Measurements from ENCODE around the gene CACNA1C. TPM values are rescaled to one million over a fixed set of nuclear protein-coding genes. Genes with fewer than 3 reads are reported as not detected.

The CACNA1C gene
- total and polyA plus RNA-seq, 4 donors: 4.3 to 114 (median 46.3) TPM

GRCh38 chr12:2509137-2509536, 456.4 kb downstream of the CACNA1C start:
- ATAC-seq (ENCODE audit: low FRiP score) (no peak), DNase-seq (no peak)
- no peak overlapping the region for H3K4me3 ChIP-seq (ENCODE audit: low read length in 2 of 2)
- H3K36me3 ChIP-seq (ENCODE audit: control insufficient read depth in 1 of 2, insufficient read depth in 2 of 2, low read length in 1 of 2): peaks cover 3 to 5% of the 10 kb centered on the region in 2 donors
- no peak overlapping the region for H3K27ac ChIP-seq (ENCODE audit: low read depth in 1 of 2, low read length in 2 of 2)
- 85 to 91% methylated on average over 5 of the region's 5 CpGs for WGBS, 2 donors
- intact Hi-C loops (cut with DNase I): no loop called here
- no peaks in the 10 kb centered on the region for H3K4me1 ChIP-seq (ENCODE audit: control insufficient read depth in 1 of 2, insufficient read depth in 2 of 2, low read length in 2 of 2)
- H3K27me3 ChIP-seq (ENCODE audit: control insufficient read depth in 1 of 2, insufficient read depth in 2 of 2, low read length in 1 of 2): no peaks in the 10 kb centered on the region
- H3K9me3 ChIP-seq (ENCODE audit: control insufficient read depth, low read length): no peaks in the 10 kb centered on the region

DNA sequence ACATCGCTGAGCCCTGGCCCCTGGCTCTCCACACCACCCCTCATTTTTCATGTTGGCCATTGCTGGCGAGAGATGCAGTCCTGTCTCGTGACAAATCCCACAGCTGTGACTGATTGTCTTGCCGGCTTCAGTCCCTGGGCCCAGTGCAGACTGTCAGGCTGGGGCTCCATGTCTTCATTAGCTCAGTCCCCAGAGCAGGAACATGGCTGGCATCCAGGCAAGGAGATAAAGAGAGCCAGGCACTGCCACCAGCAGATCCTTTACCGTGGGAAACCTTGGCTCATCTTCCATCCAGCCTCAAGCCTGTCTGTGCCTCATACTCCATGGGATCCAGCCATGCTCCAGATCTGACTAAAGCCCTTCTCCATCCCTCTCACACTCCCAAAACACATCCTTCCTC, 457.3 kb downstream of the CACNA1C start:
- WGBS, 2 donors: 54 to 55% methylated on average over 5 of the region's 5 CpGs
- Histone ChIP-seq H3K4me3 (ENCODE audit: low read length in 2 of 2) (no peak overlapping the region), H3K27ac (ENCODE audit: low read depth in 1 of 2, low read length in 2 of 2) (no peak overlapping the region), H3K9me3 (ENCODE audit: control insufficient read depth, low read length) (no peaks in the 10 kb centered on the region), H3K36me3 (ENCODE audit: control insufficient read depth in 1 of 2, insufficient read depth in 2 of 2, low read length in 1 of 2) (peaks cover 3 to 5% of the 10 kb centered on the region in 2 donors), H3K4me1 (ENCODE audit: control insufficient read depth in 1 of 2, insufficient read depth in 2 of 2, low read length in 2 of 2) (no peaks in the 10 kb centered on the region), H3K27me3 (ENCODE audit: control insufficient read depth in 1 of 2, insufficient read depth in 2 of 2, low read length in 1 of 2) (no peaks in the 10 kb centered on the region)
- intact Hi-C loops (cut with DNase I): no loop called here
- ATAC-seq (ENCODE audit: low FRiP score): no peak
- no peak for DNase-seq

DNA sequence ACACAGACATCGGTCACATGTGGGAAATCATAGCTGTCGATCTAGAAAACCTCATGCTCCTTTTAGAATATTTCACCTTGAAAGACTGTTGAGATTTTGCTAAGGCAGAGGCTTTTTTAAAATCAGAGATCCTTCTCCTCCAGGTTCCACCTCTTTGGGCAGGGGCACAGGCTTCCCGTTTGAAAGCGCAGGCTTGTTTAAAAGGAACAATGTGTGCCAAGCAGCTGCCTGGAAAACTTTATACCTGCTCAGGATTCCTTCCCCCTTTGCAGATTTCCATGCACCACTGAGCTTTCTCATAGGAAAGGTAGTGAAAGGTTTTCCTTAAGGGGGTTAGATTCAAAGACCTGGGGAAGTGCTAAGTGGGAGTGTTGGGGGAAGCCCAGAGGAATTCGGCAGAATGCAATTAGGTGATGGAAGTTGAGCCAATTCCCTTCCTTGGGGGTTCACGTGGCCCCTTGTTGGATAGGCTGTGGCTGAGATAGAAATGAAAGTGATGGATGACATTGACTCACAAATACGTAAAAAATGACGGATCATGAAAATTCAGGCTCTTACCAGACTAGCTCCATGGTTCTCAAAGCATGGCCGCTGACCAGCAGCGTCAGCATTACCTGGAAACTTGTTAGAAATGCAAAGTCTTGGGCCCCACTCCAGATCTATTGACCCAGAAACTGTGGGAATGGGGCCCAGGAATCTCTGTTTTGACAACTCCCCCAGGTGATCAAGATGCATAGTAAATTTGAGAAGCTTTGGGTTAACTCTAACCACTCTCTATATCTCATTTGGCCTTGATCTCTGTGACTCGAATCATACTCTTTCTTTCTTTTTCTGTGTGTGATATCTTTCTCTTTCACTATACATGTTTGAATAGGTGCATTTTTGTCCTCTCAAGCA, 460.6 kb downstream of the CACNA1C start:
- Histone ChIP-seq H3K4me1 (ENCODE audit: control insufficient read depth in 1 of 2, insufficient read depth in 2 of 2, low read length in 2 of 2) (no peaks in the 10 kb centered on the region), H3K4me3 (ENCODE audit: low read length in 2 of 2) (no peak overlapping the region), H3K27me3 (ENCODE audit: control insufficient read depth in 1 of 2, insufficient read depth in 2 of 2, low read length in 1 of 2) (no peaks in the 10 kb centered on the region), H3K9me3 (ENCODE audit: control insufficient read depth, low read length) (no peaks in the 10 kb centered on the region), H3K36me3 (ENCODE audit: control insufficient read depth in 1 of 2, insufficient read depth in 2 of 2, low read length in 1 of 2) (peaks cover 3 to 8% of the 10 kb centered on the region in 2 donors), H3K27ac (ENCODE audit: low read depth in 1 of 2, low read length in 2 of 2) (no peak overlapping the region)
- ATAC-seq (ENCODE audit: low FRiP score) (no peak), DNase-seq (no peak)
- 80% methylated on average over 11 of the region's 11 CpGs for WGBS, 2 donors
- intact Hi-C loops (cut with DNase I): no loop called here

GRCh38 chr12:2514038-2514340, 461.2 kb downstream of the CACNA1C start:
- Histone ChIP-seq H3K27me3 (ENCODE audit: control insufficient read depth in 1 of 2, insufficient read depth in 2 of 2, low read length in 1 of 2) (no peaks in the 10 kb centered on the region), H3K4me3 (ENCODE audit: low read length in 2 of 2) (no peak overlapping the region), H3K27ac (ENCODE audit: low read depth in 1 of 2, low read length in 2 of 2) (no peak overlapping the region), H3K4me1 (ENCODE audit: control insufficient read depth in 1 of 2, insufficient read depth in 2 of 2, low read length in 2 of 2) (no peaks in the 10 kb centered on the region), H3K9me3 (ENCODE audit: control insufficient read depth, low read length) (no peaks in the 10 kb centered on the region), H3K36me3 (ENCODE audit: control insufficient read depth in 1 of 2, insufficient read depth in 2 of 2, low read length in 1 of 2) (peaks cover 3 to 8% of the 10 kb centered on the region in 2 donors)
- WGBS, 2 donors: 80 to 88% methylated on average over 5 of the region's 5 CpGs
- ATAC-seq (ENCODE audit: low FRiP score): no peak
- DNase-seq: no peak
- intact Hi-C loops (cut with DNase I): no loop called here

GRCh38 chr12:2520722-2521246, 468.0 kb downstream of the CACNA1C start:
- no peaks in the 10 kb centered on the region for H3K4me1 ChIP-seq (ENCODE audit: control insufficient read depth in 1 of 2, insufficient read depth in 2 of 2, low read length in 2 of 2)
- no peak for DNase-seq
- H3K27me3 ChIP-seq (ENCODE audit: control insufficient read depth in 1 of 2, insufficient read depth in 2 of 2, low read length in 1 of 2): no peaks in the 10 kb centered on the region
- H3K4me3 ChIP-seq (ENCODE audit: low read length in 2 of 2): no peak overlapping the region
- no peak overlapping the region for H3K27ac ChIP-seq (ENCODE audit: low read depth in 1 of 2, low read length in 2 of 2)
- intact Hi-C loops (cut with DNase I): no loop called here
- 93 to 98% methylated on average over 5 of the region's 5 CpGs for WGBS, 2 donors
- no peaks in the 10 kb centered on the region for H3K9me3 ChIP-seq (ENCODE audit: control insufficient read depth, low read length)
- peaks cover 0 to 6% of the 10 kb centered on the region in 2 donors for H3K36me3 ChIP-seq (ENCODE audit: control insufficient read depth in 1 of 2, insufficient read depth in 2 of 2, low read length in 1 of 2)
- ATAC-seq (ENCODE audit: low FRiP score): no peak

DNA sequence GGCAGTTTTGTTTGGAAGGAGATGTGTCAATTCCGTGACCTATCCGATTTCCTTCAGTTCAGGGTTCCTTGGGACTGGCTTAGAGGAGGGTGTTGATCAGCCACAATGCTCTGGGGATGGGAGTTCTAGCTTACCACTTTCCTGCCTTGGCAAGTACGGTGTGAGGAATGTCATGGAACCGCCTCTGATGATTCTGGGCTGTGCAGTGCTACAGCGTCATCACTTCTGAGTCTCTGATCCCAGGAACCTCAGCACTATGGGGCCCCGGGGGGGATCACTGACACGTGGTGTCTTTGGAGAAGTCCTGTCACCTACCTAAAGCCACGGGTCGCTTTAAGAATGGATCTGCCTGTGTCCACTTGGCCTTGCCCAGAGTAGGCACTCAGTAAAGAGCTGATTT, 470.5 kb downstream of the CACNA1C start:
- no peak for DNase-seq
- H3K27ac ChIP-seq (ENCODE audit: low read depth in 1 of 2, low read length in 2 of 2): no peak overlapping the region
- intact Hi-C loops (cut with DNase I): no loop called here

DNA sequence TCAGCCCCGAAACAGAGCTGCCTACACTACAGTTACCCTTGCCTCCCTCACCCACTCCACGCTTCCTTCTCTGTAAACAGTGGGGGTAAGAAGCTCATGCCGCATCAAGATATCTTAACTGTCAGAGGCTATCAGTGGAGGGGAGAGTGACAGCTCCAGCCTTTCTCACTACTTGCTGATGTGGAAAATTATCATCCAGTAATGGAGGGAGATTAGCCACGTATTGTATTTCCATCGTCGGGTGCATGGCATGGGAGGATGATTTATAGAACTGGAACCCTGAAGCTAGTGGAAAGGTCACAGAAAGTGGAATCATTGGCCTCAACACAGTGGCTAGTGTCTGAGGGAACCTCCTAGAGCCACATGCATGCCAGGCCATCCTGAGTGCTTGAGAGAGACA, 471.1 kb downstream of the CACNA1C start:
- intact Hi-C loops (cut with DNase I): no loop called here
- H3K4me3 ChIP-seq (ENCODE audit: low read length in 2 of 2): no peak overlapping the region
- no peaks in the 10 kb centered on the region for H3K27me3 ChIP-seq (ENCODE audit: control insufficient read depth in 1 of 2, insufficient read depth in 2 of 2, low read length in 1 of 2)
- H3K9me3 ChIP-seq (ENCODE audit: control insufficient read depth, low read length): no peaks in the 10 kb centered on the region
- WGBS, 2 donors: 80 to 81% methylated on average over 6 of the region's 6 CpGs
- no peak overlapping the region for H3K27ac ChIP-seq (ENCODE audit: low read depth in 1 of 2, low read length in 2 of 2)
- ATAC-seq (ENCODE audit: low FRiP score): no peak
- no peaks in the 10 kb centered on the region for H3K4me1 ChIP-seq (ENCODE audit: control insufficient read depth in 1 of 2, insufficient read depth in 2 of 2, low read length in 2 of 2)
- H3K36me3 ChIP-seq (ENCODE audit: control insufficient read depth in 1 of 2, insufficient read depth in 2 of 2, low read length in 1 of 2): peaks cover 0 to 7% of the 10 kb centered on the region in 2 donors
- DNase-seq: no peak

More for the DNA sequence above, 470.5 kb downstream of the CACNA1C start:
- Histone ChIP-seq H3K4me1 (ENCODE audit: control insufficient read depth in 1 of 2, insufficient read depth in 2 of 2, low read length in 2 of 2) (no peaks in the 10 kb centered on the region), H3K4me3 (ENCODE audit: low read length in 2 of 2) (no peak overlapping the region), H3K27me3 (ENCODE audit: control insufficient read depth in 1 of 2, insufficient read depth in 2 of 2, low read length in 1 of 2) (no peaks in the 10 kb centered on the region), H3K36me3 (ENCODE audit: control insufficient read depth in 1 of 2, insufficient read depth in 2 of 2, low read length in 1 of 2) (peaks cover 0 to 5% of the 10 kb centered on the region in 2 donors), H3K9me3 (ENCODE audit: control insufficient read depth, low read length) (no peaks in the 10 kb centered on the region)
- 78 to 88% methylated on average over 9 of the region's 9 CpGs for WGBS, 2 donors
- no peak for ATAC-seq (ENCODE audit: low FRiP score)

GRCh38 chr12:2526371-2526770, 473.6 kb downstream of the CACNA1C start:
- no peaks in the 10 kb centered on the region for H3K4me1 ChIP-seq (ENCODE audit: control insufficient read depth in 1 of 2, insufficient read depth in 2 of 2, low read length in 2 of 2)
- H3K4me3 ChIP-seq (ENCODE audit: low read length in 2 of 2): no peak overlapping the region
- ATAC-seq (ENCODE audit: low FRiP score) (no peak), DNase-seq (no peak)
- peaks cover 0 to 3% of the 10 kb centered on the region in 2 donors for H3K36me3 ChIP-seq (ENCODE audit: control insufficient read depth in 1 of 2, insufficient read depth in 2 of 2, low read length in 1 of 2)
- no peak overlapping the region for H3K27ac ChIP-seq (ENCODE audit: low read depth in 1 of 2, low read length in 2 of 2)
- no peaks in the 10 kb centered on the region for H3K27me3 ChIP-seq (ENCODE audit: control insufficient read depth in 1 of 2, insufficient read depth in 2 of 2, low read length in 1 of 2)
- WGBS, 2 donors: 81 to 82% methylated on average over 6 of the region's 6 CpGs
- intact Hi-C loops (cut with DNase I): no loop called here
- no peaks in the 10 kb centered on the region for H3K9me3 ChIP-seq (ENCODE audit: control insufficient read depth, low read length)

DNA sequence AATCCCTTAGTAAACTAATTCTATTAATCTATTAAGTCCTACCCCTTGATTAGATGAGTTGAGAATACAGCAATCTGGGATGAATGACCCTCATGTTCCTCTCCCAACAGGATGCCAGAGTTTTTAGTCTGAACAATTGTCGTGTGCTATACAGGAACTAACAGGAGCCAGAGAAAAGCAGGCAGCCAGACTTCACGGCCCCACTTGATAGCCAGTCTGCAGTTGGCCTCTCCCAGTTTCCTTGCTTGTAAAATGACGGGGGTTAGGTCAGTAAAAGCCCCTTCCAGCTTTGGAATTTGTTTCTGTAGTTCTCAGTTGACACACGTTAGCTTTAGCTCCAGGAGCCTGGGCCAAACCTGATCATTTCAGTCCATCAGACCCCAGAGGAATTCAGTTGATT, 475.2 kb downstream of the CACNA1C start:
- ATAC-seq (ENCODE audit: low FRiP score) (no peak), DNase-seq (no peak)
- intact Hi-C loops (cut with DNase I): no loop called here
- Histone ChIP-seq H3K4me3 (ENCODE audit: low read length in 2 of 2) (no peak overlapping the region), H3K9me3 (ENCODE audit: control insufficient read depth, low read length) (no peaks in the 10 kb centered on the region), H3K36me3 (ENCODE audit: control insufficient read depth in 1 of 2, insufficient read depth in 2 of 2, low read length in 1 of 2) (peaks cover 0 to 9% of the 10 kb centered on the region in 2 donors), H3K27me3 (ENCODE audit: control insufficient read depth in 1 of 2, insufficient read depth in 2 of 2, low read length in 1 of 2) (no peaks in the 10 kb centered on the region), H3K27ac (ENCODE audit: low read depth in 1 of 2, low read length in 2 of 2) (no peak overlapping the region), H3K4me1 (ENCODE audit: control insufficient read depth in 1 of 2, insufficient read depth in 2 of 2, low read length in 2 of 2) (no peaks in the 10 kb centered on the region)
- 63 to 68% methylated on average over 4 of the region's 4 CpGs for WGBS, 2 donors
